ENCODE measurements around the gene NRF1. TPM values are rescaled to one million over a fixed set of nuclear protein-coding genes. Genes with fewer than 3 reads are reported as not detected.
A peak's percentile ranks its signal among the peaks of the same experiment; 100 is the strongest.

NRF1 gene
- total and polyA plus RNA-seq, 10 donors, result 6.7 to 27.9 (median 20.9) TPM

DNA sequence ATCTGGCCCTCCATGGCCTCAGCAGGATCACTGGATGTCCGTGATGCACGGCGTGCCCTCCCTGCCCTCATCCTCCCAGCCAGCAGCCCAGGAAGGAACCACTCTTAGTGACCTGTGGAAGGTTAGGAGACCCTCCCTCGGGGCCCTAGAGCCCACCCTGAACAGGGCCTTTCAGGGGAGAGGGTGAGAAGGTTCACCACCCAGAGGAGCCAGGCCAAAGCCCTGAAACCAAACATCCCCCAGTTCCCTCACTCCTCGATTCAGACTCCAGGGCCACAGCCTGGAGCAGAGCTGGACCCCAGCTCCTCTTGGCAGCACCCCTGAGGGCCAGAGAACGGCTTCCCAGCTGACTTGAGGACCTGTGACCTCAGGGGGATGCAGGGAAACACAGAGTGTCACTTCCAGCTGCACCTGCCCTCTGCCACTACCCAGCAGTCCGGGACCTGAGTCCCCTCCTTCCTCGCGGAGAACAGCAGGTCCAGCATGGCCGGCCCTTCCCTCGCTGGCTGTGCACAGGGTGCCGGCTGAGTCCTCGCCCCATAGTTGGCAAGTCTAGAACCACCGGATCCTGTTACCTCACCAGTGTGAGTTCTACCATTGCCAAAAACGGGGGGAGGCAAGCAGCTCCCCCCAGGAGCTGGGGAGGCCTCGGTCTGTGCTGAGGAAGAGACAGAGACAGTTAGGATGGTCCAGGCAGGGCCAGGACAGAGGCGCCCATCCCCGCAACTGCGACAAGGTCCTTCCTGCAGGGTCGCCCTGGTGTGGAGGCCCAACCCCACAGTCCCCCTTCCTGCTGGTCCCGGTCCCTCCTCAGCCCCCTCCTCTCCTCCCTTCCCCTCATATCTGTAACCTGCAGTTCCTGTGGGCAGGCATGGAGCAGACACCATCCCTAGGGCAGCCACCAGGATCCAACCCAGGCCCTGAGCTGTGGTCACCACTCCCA, 158.6 kb downstream of the NRF1 start:
- WGBS, 5 donors, result 79 to 87% (median 81%) methylated on average over 12 to 21 of the region's 21 CpGs
- H3K4me1 ChIP-seq, result peaks cover 0 to 11% (median 3%) of the 10 kb centered on the region in 6 donors
- no peak overlapping the region for H3K4me3 ChIP-seq
- no peak overlapping the region for H3K27ac ChIP-seq
- TF ChIP-seq, protein P1, sequence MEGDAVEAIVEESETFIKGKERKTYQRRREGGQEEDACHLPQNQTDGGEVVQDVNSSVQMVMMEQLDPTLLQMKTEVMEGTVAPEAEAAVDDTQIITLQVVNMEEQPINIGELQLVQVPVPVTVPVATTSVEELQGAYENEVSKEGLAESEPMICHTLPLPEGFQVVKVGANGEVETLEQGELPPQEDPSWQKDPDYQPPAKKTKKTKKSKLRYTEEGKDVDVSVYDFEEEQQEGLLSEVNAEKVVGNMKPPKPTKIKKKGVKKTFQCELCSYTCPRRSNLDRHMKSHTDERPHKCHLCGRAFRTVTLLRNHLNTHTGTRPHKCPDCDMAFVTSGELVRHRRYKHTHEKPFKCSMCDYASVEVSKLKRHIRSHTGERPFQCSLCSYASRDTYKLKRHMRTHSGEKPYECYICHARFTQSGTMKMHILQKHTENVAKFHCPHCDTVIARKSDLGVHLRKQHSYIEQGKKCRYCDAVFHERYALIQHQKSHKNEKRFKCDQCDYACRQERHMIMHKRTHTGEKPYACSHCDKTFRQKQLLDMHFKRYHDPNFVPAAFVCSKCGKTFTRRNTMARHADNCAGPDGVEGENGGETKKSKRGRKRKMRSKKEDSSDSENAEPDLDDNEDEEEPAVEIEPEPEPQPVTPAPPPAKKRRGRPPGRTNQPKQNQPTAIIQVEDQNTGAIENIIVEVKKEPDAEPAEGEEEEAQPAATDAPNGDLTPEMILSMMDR (IDR thresholded peaks at IDR 0.05 in 8 of 11, conservative IDR thresholded peaks at IDR 0.05 in 3 of 11), result no peak
- no peak for TF ChIP-seq POLR2AphosphoS5 (IDR thresholded peaks at IDR 0.05)
- TF ChIP-seq POLR2A (IDR thresholded peaks at IDR 0.05), result no peak
- H3K9me3 ChIP-seq, result no peaks in the 10 kb centered on the region
- H3K36me3 ChIP-seq, result no peaks in the 10 kb centered on the region
- H3K27me3 ChIP-seq (replicated peaks in 1 of 7), result peaks cover 0 to 17% (median 3%) of the 10 kb centered on the region in 7 donors
- intact Hi-C loops (cut with DNase I; ENCODE audit: low total_unique reads), result no loop called here
- peak; percentile 51 for DNase-seq

DNA sequence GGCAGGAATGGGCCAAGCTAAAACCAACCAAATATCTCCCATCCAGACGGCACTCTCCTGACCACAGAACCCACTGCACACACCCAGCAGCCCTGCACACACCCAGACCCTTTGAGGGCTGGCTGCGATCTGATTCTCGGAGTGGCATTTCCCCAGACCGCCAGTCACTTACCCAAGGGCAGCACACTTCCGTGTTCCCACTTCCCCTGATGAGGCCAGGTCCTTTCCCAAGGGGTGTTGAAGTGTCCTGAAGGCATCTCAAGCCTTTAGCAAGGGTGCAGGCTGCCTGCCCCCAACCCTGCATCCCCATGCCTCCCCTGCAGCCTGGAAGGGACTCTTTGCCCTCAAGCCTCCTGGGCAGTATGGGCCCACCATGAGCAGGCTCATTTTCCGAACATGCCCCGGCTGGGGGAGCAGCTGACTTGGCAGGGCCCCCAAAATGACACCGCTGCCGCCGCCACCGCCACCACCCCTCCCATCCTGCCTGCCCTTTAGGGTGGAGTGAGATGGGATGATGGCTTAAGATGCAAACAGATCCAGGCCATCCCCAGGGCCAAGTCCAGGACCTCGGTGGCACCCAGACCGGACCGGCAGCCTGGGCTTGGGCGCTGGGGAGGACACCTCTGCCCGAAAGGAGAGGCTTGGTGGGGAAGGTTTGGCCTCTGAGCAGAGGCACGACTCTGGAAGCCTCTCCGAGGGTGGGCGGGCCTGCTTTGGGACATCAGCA, 159.8 kb downstream of the NRF1 start:
- WGBS, 5 donors, result 40 to 73% (median 63%) methylated on average over 4 to 19 of the region's 19 CpGs
- Histone ChIP-seq H3K27ac (no peak overlapping the region), H3K9me3 (no peaks in the 10 kb centered on the region), H3K36me3 (no peaks in the 10 kb centered on the region), H3K27me3 (replicated peaks in 1 of 7) (peaks cover 0 to 29% (median 11%) of the 10 kb centered on the region in 7 donors), H3K4me1 (peaks cover 0 to 11% (median 3%) of the 10 kb centered on the region in 6 donors), H3K4me3 (no peak overlapping the region)
- intact Hi-C loops (cut with DNase I; ENCODE audit: low total_unique reads), result no loop called here
- TF ChIP-seq, protein P1 (IDR thresholded peaks at IDR 0.05 in 8 of 11, conservative IDR thresholded peaks at IDR 0.05 in 3 of 11), result no peak
- TF ChIP-seq POLR2AphosphoS5 (IDR thresholded peaks at IDR 0.05) (no peak), POLR2A (IDR thresholded peaks at IDR 0.05) (no peak)
- DNase-seq, result peak; percentile 66

DNA sequence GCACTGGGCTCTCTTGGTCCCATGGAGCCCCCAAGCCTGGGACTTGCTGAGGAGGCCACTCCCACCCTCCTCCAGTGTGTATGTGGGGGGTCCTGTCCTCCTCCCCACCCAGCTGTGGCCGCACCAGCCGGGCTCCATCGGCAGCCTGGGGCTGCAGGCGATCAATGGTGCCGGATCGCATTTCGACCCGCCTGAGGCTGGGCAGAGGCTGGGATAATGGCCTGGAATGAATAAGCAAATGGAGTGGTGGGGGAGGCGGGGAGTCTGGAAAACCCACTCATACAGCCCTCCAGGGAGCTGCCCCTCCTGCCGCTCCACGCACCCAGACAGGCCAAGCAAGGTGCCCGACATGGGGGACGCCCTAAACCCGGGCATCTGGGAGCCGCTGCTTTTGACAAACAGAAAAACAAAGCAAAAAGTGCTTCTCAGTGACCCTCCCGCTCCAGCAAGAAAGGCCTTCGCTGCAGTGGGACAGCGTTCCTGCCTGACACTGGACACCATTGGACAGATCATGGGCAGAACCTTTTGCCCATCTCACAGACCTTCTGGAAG, 160.5 kb downstream of the NRF1 start:
- H3K27me3 ChIP-seq (replicated peaks in 1 of 7), result peaks cover 0 to 35% (median 16%) of the 10 kb centered on the region in 7 donors
- DNase-seq, result peak; percentile 55
- WGBS, 5 donors, result 88 to 92% (median 89%) methylated on average over 12 to 18 of the region's 18 CpGs

More for the DNA sequence above, 160.5 kb downstream of the NRF1 start:
- Histone ChIP-seq H3K4me3 (no peak overlapping the region), H3K9me3 (no peaks in the 10 kb centered on the region), H3K4me1 (peaks cover 0 to 12% (median 3%) of the 10 kb centered on the region in 6 donors), H3K27ac (no peak overlapping the region), H3K36me3 (no peaks in the 10 kb centered on the region)
- TF ChIP-seq POLR2AphosphoS5 (IDR thresholded peaks at IDR 0.05), result no peak
- TF ChIP-seq POLR2A (IDR thresholded peaks at IDR 0.05), result no peak
- TF ChIP-seq, protein P1 (IDR thresholded peaks at IDR 0.05 in 8 of 11, conservative IDR thresholded peaks at IDR 0.05 in 3 of 11), result no peak
- intact Hi-C loops (cut with DNase I; ENCODE audit: low total_unique reads), result no loop called here
